VCaP (cell line): ENCODE results near the gene KDM8.

Source experiments
- H3K27ac ChIP-seq: fragments of 450-650 bp; 2 replicates; pipeline ENCODE4 v1.5.1; 2017
- TF ChIP-seq, protein P1 (sequence below): fragments of 450-650 bp; conservative IDR thresholded peaks from 2 replicates; pipeline ENCODE4 v1.5.1; 2017; ENCODE audit warnings: mild to moderate bottlenecking, moderate library complexity

The KDM8 gene

DNA sequence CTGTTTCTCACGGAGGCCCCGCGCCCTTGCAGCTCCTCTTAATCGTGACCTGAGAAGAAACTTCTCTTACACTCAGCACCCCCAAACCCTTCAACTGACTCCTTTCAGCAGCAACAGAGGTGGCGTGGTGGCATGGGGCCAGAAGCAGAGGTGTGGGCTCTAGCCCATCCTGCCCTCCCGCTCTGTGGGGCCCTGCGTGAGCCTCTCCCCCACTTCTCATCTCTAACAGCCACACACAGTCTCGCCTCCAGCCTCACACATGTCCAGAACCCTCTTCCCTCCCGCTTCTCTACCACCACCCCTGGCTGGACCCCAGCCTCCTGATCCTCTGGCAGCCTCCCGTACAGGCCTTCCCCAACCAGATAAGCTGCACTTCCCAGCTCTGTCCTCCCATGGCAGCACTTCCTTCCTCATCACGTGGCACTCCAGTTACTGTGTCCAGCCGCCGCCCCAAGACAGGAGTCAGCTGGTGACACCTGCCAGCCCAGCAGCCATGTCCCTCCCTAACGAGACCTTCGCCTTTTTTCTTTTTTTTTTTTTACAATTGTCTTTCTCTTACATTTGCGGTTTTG lies 34.8 kb downstream of the KDM8 start:
- TF ChIP-seq, protein P1, sequence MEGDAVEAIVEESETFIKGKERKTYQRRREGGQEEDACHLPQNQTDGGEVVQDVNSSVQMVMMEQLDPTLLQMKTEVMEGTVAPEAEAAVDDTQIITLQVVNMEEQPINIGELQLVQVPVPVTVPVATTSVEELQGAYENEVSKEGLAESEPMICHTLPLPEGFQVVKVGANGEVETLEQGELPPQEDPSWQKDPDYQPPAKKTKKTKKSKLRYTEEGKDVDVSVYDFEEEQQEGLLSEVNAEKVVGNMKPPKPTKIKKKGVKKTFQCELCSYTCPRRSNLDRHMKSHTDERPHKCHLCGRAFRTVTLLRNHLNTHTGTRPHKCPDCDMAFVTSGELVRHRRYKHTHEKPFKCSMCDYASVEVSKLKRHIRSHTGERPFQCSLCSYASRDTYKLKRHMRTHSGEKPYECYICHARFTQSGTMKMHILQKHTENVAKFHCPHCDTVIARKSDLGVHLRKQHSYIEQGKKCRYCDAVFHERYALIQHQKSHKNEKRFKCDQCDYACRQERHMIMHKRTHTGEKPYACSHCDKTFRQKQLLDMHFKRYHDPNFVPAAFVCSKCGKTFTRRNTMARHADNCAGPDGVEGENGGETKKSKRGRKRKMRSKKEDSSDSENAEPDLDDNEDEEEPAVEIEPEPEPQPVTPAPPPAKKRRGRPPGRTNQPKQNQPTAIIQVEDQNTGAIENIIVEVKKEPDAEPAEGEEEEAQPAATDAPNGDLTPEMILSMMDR = no peak
- peak overlapping the region; percentile 90; the same call in 1 of the 2 replicates for H3K27ac ChIP-seq

DNA sequence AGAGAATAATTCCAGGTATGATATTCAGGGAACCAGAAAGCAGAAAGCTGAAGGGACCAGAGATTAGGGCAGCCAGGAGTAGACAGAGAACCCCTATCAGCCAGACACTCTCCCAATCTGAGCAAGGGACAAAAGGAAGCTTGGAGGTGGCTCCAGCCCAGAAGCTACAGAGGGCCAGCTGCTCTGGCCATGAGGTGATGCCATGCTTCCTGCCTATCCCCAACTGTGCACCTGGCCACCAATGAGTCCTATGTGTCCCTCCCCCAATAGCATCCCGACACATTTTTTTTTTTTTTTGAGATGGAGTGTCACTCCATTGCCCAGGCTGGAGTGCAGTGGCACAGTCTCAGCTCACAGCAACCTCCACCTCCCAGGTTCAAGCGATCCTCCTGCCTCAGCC lies 35.3 kb downstream of the KDM8 start:
- TF ChIP-seq, protein P1 = no peak
- no peak overlapping the region for H3K27ac ChIP-seq

DNA sequence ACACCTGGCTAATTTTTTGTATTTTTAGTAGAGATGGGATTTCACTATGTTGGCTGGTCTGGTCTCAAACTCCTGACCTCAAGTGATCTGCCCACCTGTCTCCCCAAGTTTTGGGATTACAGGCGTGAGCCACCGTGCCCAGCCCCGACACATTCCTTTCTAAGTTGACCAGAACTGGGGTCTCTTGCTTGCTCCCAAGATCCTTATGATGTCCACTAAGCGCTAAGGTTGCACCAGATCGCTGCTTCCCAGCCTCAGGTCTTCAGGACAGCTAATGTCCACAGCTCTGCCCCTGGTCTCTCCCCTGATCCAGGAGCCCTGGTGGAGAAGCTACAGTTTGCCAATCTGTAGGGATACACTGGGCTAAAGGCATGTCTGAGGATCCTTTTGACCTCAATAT lies 35.7 kb downstream of the KDM8 start:
- no peak overlapping the region for H3K27ac ChIP-seq

DNA sequence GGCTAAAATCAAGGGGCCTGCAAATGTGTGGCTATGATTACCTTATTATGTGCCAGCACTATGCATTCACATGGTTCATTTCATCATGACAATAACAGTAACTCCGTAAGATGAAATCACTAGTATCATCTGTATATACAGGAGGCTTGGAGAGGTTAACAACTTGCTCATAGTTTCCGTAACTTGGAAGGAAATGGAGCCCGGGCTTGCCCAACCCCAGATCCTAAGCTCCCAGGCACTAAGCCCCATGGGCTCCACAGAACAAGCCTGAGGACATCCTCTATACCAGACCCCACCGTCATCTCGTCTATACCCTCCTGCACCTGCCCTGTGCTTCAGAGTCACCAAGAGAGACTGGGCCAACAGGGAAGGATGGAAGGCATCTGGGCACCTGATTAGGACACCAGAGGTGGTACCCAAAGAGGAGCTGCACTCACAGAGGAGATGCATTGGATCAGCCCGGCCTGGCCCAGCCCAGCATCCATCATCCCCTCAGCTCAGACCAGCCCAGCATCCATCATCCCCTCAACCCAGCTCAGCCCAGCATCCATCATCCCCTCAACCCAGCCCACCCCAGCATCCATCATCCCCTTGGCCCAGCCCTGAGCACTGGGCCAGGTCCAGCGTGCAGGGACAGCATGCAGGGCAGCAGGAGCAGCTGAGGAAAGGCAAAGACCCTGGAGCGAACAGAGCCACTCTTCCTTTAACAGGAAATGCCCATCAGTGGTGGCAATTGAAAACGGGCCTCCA lies 36.8 kb downstream of the KDM8 start:
- no peak overlapping the region for H3K27ac ChIP-seq
- TF ChIP-seq, protein P1 = no peak

More for the DNA sequence above, 35.7 kb downstream of the KDM8 start:
- TF ChIP-seq, protein P1 = no peak

DNA sequence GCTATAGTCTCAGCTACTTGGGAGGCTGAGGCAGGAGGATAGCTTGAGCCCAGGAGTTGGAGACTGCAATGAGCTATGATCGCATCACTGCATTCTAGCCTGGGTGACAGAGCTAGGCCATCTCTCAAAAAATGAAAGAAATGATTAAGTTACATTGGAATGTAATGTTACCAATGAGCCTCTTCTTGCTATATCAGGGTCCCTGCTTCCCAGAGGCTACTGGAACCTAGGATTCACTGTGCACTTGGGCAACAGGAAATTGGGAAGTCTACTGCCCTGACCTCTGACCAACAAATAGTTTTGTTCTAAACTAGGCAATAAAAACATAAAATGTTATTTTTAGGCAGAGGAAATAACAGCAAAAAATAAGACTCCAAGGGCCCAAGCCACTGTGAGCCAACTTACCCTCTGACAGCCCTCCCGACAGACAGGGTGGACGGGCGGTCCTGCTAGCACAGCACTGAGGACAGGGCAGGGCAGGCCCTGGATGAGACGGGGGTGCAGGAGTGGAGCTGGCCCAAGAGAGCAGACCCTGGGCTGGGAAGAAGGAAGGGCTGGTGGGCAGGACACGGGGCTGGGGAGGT lies 37.7 kb downstream of the KDM8 start:
- TF ChIP-seq, protein P1 = no peak
- H3K27ac ChIP-seq = no peak overlapping the region; the same call in 1 of the 2 replicates

DNA sequence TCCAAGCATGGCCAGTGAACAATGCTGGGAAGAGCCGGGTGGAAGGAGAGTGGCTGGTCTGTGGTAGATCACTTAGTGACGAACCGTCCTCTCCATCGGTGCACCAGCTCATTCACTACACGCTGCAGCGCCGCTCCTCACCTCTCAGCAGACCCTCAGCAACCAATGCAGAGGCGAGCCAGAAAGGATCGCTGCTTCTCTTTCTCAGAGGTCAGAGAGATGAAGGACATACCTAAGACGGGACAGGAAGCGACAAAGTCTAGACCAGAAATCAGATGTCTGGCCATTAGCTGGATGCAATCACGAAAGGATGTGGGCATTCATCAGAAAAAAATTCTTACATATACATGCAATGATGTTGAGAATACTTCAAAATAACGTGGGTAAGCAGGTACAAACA lies 38.3 kb downstream of the KDM8 start:
- TF ChIP-seq, protein P1 = no peak
- no peak overlapping the region; the same call in 1 of the 2 replicates for H3K27ac ChIP-seq

DNA sequence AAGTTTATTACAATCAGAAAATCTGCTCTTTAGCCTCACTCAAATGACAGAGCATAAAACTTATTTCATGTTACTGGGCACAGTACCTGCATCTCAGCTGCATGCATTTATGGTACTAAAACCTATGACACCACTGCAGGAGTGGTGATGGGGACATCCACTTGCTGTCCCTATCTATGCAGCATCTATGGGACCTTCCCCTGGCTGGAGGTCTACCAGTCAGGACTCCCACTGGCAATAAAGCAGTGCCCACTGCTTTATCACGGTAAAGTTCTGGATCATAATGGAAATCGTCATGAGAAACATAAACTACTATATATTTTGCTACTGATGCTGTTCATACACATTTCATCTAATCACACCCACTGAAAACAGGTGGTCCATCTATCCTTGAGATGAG lies 39.1 kb downstream of the KDM8 start:
- TF ChIP-seq, protein P1 = no peak
- H3K27ac ChIP-seq = peak overlapping the region; percentile 50
